BE2C (cell line): ENCODE data around the gene PCDHGB4.
"Not testable (repeated sequence)": the region's sequence is repeated elsewhere in the genome, so short reads cannot be mapped to it uniquely, and the experiment has no call there.

Experiments
- DNase-seq: peaks from one replicate; pipeline ENCODE4 v3.0.0-alpha.2; 2020
- H3K27me3 ChIP-seq: fragments of 250-450 bp; sonication (Bioruptor Pico); 2 replicates; pipeline ENCODE4 v1.5.1; 2020; ENCODE audit warnings: mild to moderate bottlenecking
- H3K36me3 ChIP-seq: fragments of 250-450 bp; sonication (Bioruptor Pico); 2 replicates; pipeline ENCODE4 v1.5.1; 2020; ENCODE audit warnings: mild to moderate bottlenecking
- H3K4me1 ChIP-seq: fragments of 250-450 bp; sonication (Bioruptor Pico); 2 replicates; pipeline ENCODE4 v1.5.1; 2020
- H3K4me3 ChIP-seq: 2 replicates; pipeline ENCODE4 v1.5.1; 2011; ENCODE audit warnings: low read depth, low read length
- H3K9me3 ChIP-seq: fragments of 250-450 bp; sonication (Bioruptor Pico); 2 replicates; pipeline ENCODE4 v1.5.1; 2020
- TF ChIP-seq, protein P1 (sequence below): IDR thresholded peaks from 2 replicates; pipeline ENCODE4 v1.5.1; 2012; ENCODE audit warnings: mild to moderate bottlenecking, low read depth, low read length

Gene PCDHGB4

DNA sequence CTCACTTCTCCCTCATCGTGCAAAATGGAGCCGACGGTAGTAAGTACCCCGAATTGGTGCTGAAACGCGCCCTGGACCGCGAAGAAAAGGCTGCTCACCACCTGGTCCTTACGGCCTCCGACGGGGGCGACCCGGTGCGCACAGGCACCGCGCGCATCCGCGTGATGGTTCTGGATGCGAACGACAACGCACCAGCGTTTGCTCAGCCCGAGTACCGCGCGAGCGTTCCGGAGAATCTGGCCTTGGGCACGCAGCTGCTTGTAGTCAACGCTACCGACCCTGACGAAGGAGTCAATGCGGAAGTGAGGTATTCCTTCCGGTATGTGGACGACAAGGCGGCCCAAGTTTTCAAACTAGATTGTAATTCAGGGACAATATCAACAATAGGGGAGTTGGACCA, 43.8 kb downstream of the PCDHGB4 start:
- H3K27me3 ChIP-seq: no peaks in the 10 kb centered on the region
- peaks cover 13% of the 10 kb centered on the region; the same call in 1 of the 2 replicates for H3K36me3 ChIP-seq
- TF ChIP-seq, protein P1, sequence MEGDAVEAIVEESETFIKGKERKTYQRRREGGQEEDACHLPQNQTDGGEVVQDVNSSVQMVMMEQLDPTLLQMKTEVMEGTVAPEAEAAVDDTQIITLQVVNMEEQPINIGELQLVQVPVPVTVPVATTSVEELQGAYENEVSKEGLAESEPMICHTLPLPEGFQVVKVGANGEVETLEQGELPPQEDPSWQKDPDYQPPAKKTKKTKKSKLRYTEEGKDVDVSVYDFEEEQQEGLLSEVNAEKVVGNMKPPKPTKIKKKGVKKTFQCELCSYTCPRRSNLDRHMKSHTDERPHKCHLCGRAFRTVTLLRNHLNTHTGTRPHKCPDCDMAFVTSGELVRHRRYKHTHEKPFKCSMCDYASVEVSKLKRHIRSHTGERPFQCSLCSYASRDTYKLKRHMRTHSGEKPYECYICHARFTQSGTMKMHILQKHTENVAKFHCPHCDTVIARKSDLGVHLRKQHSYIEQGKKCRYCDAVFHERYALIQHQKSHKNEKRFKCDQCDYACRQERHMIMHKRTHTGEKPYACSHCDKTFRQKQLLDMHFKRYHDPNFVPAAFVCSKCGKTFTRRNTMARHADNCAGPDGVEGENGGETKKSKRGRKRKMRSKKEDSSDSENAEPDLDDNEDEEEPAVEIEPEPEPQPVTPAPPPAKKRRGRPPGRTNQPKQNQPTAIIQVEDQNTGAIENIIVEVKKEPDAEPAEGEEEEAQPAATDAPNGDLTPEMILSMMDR: no peak
- peaks cover 9% of the 10 kb centered on the region; the same call in 1 of the 2 replicates for H3K9me3 ChIP-seq
- DNase-seq: no peak
- no peak overlapping the region for H3K4me3 ChIP-seq
- H3K4me1 ChIP-seq: no peaks in the 10 kb centered on the region

DNA sequence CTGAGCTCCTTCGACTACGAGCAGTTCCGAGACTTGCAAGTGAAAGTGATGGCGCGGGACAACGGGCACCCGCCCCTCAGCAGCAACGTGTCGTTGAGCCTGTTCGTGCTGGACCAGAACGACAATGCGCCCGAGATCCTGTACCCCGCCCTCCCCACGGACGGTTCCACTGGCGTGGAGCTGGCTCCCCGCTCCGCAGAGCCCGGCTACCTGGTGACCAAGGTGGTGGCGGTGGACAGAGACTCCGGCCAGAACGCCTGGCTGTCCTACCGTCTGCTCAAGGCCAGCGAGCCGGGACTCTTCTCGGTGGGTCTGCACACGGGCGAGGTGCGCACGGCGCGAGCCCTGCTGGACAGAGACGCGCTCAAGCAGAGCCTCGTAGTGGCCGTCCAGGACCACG, 44.8 kb downstream of the PCDHGB4 start:
- not testable (repeated sequence) for H3K9me3 ChIP-seq, DNase-seq, H3K27me3 ChIP-seq, H3K4me3 ChIP-seq, H3K4me1 ChIP-seq
- H3K36me3 ChIP-seq: peaks cover 13% of the 10 kb centered on the region; the same call in 1 of the 2 replicates

DNA sequence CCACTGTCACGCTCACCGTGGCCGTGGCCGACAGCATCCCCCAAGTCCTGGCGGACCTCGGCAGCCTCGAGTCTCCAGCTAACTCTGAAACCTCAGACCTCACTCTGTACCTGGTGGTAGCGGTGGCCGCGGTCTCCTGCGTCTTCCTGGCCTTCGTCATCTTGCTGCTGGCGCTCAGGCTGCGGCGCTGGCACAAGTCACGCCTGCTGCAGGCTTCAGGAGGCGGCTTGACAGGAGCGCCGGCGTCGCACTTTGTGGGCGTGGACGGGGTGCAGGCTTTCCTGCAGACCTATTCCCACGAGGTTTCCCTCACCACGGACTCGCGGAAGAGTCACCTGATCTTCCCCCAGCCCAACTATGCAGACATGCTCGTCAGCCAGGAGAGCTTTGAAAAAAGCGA, 45.2 kb downstream of the PCDHGB4 start:
- H3K4me1 ChIP-seq, H3K9me3 ChIP-seq, H3K36me3 ChIP-seq, H3K27me3 ChIP-seq, H3K4me3 ChIP-seq, DNase-seq: not testable (repeated sequence)

DNA sequence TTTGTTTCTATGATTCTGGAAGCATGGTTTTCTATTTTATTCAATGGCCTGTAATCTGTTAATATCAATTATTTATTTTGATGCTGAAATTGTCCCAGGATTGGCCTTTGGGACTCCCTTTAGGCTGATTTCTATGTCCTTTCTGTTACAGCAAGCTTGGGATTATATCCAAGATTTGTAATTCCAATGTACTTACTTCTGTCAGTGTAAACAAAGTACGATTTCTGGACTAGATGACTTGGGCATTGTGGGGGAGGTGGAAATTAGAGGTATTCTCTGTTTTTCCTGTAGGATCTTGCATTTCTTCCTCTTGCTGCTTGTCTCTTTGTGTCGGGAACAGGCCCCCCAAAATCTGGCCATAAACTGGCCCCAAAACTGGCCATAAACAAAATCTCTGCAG, 46.5 kb downstream of the PCDHGB4 start:
- Histone ChIP-seq H3K9me3 (0 out of 2 replicates have a peak, but pooled peaks cover 4% of the 10 kb centered on the region), H3K36me3 (0 out of 2 replicates have a peak, but pooled peaks cover 4% of the 10 kb centered on the region), H3K27me3 (no peaks in the 10 kb centered on the region), H3K4me3 (no peak overlapping the region), H3K4me1 (no peaks in the 10 kb centered on the region)
- no peak for DNase-seq
- TF ChIP-seq, protein P1: no peak

DNA sequence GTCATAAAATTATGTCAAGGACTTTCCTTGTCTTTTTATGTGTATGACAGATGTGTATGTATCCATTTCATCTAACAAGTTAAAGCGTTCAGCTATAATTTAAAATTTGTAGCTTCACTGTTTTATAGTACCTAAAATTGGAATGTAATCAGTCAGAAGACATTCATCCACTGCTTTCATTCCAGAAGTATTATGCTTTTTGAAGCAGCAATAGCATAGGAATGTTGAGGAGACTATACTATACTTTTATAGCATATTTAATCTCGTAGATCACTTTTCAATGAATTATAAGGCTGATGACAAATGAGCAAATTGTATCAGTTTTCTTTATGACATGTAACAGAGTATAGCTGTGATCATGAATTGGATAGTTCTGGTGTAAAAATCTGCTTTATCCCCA, 49.7 kb downstream of the PCDHGB4 start:
- Histone ChIP-seq H3K36me3 (no peaks in the 10 kb centered on the region), H3K9me3 (no peaks in the 10 kb centered on the region), H3K27me3 (no peaks in the 10 kb centered on the region), H3K4me3 (no peak overlapping the region), H3K4me1 (no peaks in the 10 kb centered on the region)
- TF ChIP-seq, protein P1: no peak
- DNase-seq: no peak

DNA sequence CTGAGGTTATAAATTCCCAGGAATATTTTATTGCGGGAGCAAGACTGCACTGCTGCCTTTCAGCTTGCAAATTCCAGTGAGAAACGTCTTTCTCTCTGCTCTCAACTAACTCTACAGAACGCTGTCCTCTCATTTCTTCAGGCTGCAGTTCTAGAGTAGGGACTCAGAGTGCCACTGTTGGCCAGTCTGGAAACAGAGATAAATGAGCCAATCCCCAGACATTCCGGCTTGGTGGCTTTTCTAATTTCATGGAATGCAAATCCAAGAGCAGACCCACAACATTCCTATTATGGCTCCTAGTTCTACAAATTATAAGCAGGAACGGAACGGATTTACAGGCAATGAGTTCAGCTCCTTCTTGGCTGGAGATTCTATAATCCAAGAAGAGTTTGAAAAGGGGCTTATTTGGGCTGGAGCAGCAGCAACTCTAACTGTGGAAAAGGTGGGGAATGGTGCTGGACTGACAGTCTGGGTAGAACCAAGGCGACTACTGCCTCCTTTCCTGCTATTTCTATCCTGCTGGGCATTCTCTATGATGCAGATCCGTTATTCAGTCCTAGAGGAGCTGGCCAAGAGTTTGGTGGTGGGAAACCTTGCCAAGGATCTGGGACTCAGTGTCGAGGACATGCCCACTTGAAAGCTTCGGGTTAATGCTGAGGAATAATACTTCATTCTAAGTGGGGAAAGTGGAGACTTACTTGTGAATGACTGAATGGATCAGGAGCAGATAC, 52.1 kb downstream of the PCDHGB4 start:
- DNase-seq: no peak
- TF ChIP-seq, protein P1: no peak
- H3K36me3 ChIP-seq: no peaks in the 10 kb centered on the region

More for the DNA sequence above, 52.1 kb downstream of the PCDHGB4 start:
- no peaks in the 10 kb centered on the region for H3K27me3 ChIP-seq
- H3K9me3 ChIP-seq: no peaks in the 10 kb centered on the region
- H3K4me3 ChIP-seq: no peak overlapping the region
- H3K4me1 ChIP-seq: no peaks in the 10 kb centered on the region
